Colon (tissue), 2 donors: Measurements from ENCODE around the gene CGB7.
"Not testable (repeated sequence)": the region's sequence is repeated elsewhere in the genome, so short reads cannot be mapped to it uniquely, and the experiment has no call there.

Experiments used
- FAIRE-seq: peaks from 2 replicates; lab custom pipeline; 2012; peaks lifted over from hg19 to GRCh38; lab: Jason Lieb, UNC
- donor health status: control.
- donor health status: control.

CGB7 gene

GRCh38 chr19:49073514-49074378 is 16.2 kb upstream of the CGB7 start:
- FAIRE-seq = no peak

GRCh38 chr19:49071860-49072547 is 14.5 kb upstream of the CGB7 start:
- no peak for FAIRE-seq

- FAIRE-seq = no peak
These were observed 12.9 kb upstream of the CGB7 start for GRCh38 chr19:49070416-49070815.

- no peak for FAIRE-seq
These were observed 11.5 kb upstream of the CGB7 start for GRCh38 chr19:49069026-49069425.

DNA sequence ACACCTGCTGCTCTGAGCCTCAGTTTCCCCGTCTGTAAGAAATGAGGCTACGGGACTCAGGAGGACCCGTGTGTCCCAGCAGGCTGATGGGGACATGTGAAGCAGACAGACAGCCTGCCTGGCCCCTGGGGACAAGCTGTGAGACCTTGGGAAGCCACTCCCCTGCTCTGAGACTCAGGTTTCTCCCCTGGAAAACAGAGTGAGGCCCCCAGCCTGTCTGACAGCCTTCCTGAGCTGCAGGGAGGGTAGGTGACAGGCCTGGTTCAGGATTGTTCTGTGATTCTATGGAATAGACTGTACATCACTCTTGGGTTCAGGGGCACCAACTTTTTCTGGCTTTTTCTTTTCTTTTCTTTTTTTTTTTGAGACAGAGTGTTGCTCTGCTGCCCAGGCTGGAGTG is 10.0 kb upstream of the CGB7 start:
- FAIRE-seq = no peak

- FAIRE-seq = no peak
These were observed 8.5 kb upstream of the CGB7 start for GRCh38 chr19:49065905-49066512.

- FAIRE-seq = no peak
These were observed 7.4 kb upstream of the CGB7 start, which contains the start of gene NTF4 for GRCh38 chr19:49064768-49065611. Gene NTF4 (minus strand): TSS chr19:49064818. CDS start chr19:49061997, 2,821 bp downstream.

DNA sequence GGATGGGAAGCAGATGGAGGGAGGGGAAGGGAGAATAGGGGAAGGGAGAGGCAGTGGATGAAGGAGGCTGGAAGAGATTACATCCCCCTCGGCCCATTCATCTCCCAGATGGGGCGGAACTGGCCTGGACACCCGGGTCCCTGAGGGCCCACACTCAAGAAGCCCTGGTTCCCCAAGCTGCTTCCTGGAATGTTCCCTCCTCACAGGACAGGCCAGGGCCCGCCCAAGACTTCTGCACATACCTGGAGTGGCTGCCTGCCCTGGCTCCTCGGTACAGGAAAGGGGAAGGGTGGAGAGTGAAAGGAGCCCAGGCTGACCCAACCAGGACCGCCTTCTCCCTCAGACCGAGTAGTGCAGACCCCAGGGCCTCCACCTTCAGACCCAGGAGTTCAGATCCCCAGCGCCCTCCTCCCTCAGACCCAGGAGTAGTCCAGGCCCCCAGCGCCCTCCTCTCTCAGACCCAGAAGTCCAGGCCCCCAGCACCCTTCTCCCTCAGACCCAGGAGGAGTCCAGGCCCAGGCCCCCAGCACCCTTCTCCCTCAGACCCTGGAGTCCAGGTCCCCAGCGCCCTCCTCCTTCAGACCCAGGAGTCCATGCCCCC is 6.6 kb upstream of the CGB7 start:
- no peak for FAIRE-seq

DNA sequence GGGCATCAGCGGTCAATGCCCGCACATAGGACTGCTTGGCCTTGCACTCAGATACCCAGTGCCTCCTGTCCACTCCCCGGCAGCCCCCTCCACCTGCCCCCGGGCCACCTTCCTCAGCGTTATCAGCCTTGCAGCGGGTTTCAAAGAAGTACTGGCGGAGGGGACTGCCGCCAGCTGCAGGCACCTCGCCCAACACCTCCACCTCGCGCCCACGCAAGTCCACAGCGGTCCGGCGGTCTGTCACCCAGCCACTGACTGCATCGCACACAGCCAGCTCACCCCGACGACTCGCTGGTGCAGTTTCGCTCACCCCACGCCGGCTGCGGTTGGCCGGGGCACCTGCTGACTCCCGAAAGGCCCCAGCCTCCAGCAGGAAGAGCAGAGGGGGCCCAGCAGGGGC is 3.9 kb upstream of the CGB7 start:
- FAIRE-seq = no peak

DNA sequence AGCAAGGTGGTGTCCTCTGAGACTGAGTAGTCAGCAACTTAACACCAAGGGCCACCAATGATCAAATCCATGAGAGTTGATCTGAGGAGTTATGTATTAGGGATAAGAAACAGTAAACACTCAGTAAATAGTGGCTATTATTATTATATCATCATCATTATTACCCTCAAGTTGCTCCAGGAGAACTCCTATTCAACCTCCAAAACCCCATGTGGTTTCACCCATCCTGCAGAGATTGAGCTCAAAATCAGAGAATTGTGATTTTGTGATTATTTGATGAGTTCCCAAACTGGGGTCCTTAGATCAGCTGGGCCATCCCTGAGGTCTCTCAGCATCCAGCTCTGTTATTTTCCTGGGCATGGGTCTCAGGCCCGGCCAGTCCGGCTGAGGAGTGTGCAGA is 3.5 kb upstream of the CGB7 start:
- no peak for FAIRE-seq

DNA sequence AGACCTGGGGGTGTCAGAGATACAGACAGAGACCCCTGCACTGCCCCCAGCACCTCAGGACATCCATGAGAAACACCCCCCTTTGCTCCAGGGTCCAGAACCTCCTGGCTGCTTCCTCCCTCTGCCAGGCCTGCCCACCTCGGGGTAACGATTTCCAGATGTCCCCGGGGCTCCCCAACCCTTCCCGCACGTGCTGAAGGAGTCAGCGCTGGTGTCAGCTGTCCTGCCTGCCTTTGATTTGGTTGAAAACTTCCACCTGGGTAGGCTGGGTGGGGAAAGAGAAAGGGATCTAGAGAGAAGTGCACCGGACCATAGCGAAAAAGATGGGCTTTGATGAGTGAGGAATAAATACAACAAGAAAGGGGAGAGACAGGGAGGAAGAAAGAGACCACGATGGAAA is 1.5 kb upstream of the CGB7 start:
- no peak for FAIRE-seq

GRCh38 chr19:49058562-49058961 is 1.0 kb upstream of the CGB7 start:
- FAIRE-seq = no peak

GRCh38 chr19:49056902-49057596 is 500 bp downstream of the CGB7 start:
- FAIRE-seq = not testable (repeated sequence)

DNA sequence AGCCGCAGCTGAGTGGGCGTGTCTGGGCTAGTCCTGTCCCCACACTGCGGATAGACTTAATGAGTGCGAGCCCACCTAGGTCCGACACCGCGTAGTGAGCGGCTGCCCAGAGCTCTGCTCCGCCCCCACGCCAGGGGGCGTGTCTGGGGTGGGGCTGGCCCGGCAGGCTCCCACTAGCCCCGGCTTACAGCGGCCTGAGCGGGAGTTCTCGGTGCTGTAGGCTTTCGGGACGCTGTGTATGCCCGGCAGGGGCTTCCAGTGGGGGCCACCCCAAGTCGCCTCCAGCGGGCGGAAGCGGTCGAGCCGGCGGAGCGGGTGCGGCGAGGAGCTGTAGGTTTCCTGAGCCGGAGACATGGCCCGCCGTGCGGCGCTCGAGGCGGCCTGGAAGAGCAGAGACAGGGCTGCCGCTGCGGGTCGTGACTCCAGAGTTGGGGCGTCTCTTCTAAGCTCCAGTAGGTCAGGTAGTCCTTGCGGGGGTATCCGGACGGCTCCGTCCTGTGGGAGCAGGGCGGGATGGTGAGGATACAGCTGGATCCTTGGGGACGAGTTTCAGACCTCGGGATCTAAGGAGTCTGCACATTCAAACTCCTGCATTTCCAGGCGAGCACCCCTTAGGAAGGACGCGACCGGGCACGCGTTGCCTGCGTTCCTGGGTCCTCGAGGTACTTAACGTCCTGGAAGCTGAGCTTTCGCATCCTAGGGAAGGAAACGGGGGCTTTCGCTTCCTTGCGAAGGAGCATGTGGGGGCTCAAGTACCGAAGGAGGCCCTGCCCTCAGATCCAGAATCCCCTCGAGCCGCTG is 1.2 kb downstream of the CGB7 start:
- no peak for FAIRE-seq

GRCh38 chr19:49050376-49051033 is 7.0 kb downstream of the CGB7 start:
- FAIRE-seq = not testable (repeated sequence)

DNA sequence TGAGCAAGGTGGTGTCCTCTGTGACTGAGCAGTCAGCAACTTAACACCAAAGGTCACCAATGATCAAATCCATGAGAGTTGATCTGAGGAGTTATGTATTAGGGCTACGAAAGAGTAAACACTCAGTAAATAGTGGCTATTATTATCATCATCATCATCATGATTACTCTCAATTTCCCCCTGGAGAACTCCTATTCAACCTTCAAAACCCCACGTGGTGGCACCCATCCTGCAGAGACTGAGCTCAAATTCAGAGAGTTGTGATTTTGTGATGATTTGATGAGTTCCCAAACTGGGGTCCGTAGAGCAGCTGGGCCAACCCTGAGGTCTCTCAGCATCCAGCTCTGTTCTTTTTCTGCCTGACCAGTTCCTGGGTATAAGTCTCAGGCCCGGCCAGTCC is 7.7 kb downstream of the CGB7 start:
- FAIRE-seq = not testable (repeated sequence)

GRCh38 chr19:49049011-49049410 is 8.5 kb downstream of the CGB7 start, which contains the start of gene CGB8:
Gene CGB8 (minus strand): TSS chr19:49049111. CDS start chr19:49048739, 372 bp downstream.
- FAIRE-seq = not testable (repeated sequence)

DNA sequence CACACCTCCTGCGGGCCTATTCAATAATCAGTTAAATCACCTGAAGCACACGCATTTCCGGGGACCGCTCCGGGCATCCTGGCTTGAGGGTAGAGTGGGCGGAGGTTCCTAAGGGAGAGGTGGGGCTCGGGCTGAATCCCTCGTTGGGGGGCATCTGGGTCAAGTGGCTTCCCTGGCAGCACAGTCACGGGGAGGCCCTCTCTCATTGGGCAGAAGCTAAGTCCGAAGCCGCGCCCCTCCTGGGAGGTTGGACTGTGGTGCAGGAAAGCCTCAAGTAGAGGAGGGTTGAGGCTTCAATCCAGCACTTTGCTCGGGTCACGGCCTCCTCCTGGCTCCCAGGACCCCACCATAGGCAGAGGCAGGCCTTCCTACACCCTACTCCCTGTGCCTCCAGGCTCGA is 14.0 kb downstream of the CGB7 start, which contains the start of gene CGB5:
CGB5 (plus strand) TSS at position 301 of the 400 bp plus-strand sequence. CDS start 362 bp downstream, outside the sequence.
- not testable (repeated sequence) for FAIRE-seq

DNA sequence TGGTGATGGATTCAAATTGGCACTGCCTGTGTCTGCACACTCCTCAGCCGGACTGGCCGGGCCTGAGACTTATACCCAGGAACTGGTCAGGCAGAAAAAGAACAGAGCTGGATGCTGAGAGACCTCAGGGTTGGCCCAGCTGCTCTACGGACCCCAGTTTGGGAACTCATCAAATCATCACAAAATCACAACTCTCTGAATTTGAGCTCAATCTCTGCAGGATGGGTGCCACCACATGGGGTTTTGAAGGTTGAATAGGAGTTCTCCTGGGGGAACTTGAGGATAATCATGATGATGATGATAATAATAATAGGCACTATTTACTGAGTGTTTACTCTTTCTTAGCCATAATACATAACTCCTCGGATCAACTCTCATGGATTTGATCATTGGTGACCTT is 14.9 kb downstream of the CGB7 start:
- not testable (repeated sequence) for FAIRE-seq
